GM19467 (cell line): ENCODE data around the gene SLC5A10.
"Not testable (repeated sequence)": the region's sequence is repeated elsewhere in the genome, so short reads cannot be mapped to it uniquely, and the experiment has no call there.

Source experiments
- ATAC-seq: cut with Tn5 transposase; IDR thresholded peaks from one replicate; pipeline ENCODE4 v1.9.1; 2021; ENCODE audit warnings: mild to moderate bottlenecking, moderate library complexity; ENCODE audit not compliant: unreplicated experiment

Gene SLC5A10

GRCh38 chr17:18946536-18946935, 5.4 kb upstream of the SLC5A10 start:
- no peak for ATAC-seq

- no peak for ATAC-seq
These were observed 4.1 kb upstream of the SLC5A10 start for GRCh38 chr17:18947866-18948265.

GRCh38 chr17:18948476-18949006, 3.4 kb upstream of the SLC5A10 start:
- no peak for ATAC-seq

- ATAC-seq, result no peak
These were observed 2.4 kb upstream of the SLC5A10 start for GRCh38 chr17:18949566-18949965.

- no peak for ATAC-seq
These were observed 1.6 kb upstream of the SLC5A10 start for GRCh38 chr17:18950346-18950745.

GRCh38 chr17:18950944-18951905, 740 bp upstream of the SLC5A10 start:
- ATAC-seq, result no peak

- no peak for ATAC-seq
These were observed 1.3 kb downstream of the SLC5A10 start for GRCh38 chr17:18953231-18953728.

- ATAC-seq, result no peak
These were observed 2.4 kb downstream of the SLC5A10 start for GRCh38 chr17:18954321-18954720.

- no peak for ATAC-seq
These were observed 3.0 kb downstream of the SLC5A10 start for GRCh38 chr17:18955009-18955408.

- ATAC-seq, result not testable (repeated sequence)
These were observed 4.1 kb downstream of the SLC5A10 start for GRCh38 chr17:18956021-18956420.

GRCh38 chr17:18956581-18956980, 4.6 kb downstream of the SLC5A10 start:
- no peak for ATAC-seq

- no peak for ATAC-seq
These were observed 5.9 kb downstream of the SLC5A10 start for GRCh38 chr17:18957831-18958230.

GRCh38 chr17:18958611-18959010, 6.6 kb downstream of the SLC5A10 start:
- ATAC-seq, result no peak

- ATAC-seq, result no peak
These were observed 7.3 kb downstream of the SLC5A10 start for GRCh38 chr17:18959071-18959844.

GRCh38 chr17:18959845-18960240, 7.9 kb downstream of the SLC5A10 start:
- no peak for ATAC-seq

- ATAC-seq, result no peak
These were observed 8.3 kb downstream of the SLC5A10 start for GRCh38 chr17:18960241-18960665.

GRCh38 chr17:18960803-18961511, 9.0 kb downstream of the SLC5A10 start:
- no peak for ATAC-seq

GRCh38 chr17:18961634-18962493, 9.9 kb downstream of the SLC5A10 start:
- no peak for ATAC-seq

GRCh38 chr17:18962494-18962815, 10.5 kb downstream of the SLC5A10 start:
- ATAC-seq, result no peak
